ENCODE data around the gene DNM3. TPM values are rescaled to one million over a fixed set of nuclear protein-coding genes. Genes with fewer than 3 reads are reported as not detected.

DNM3 gene
- total and polyA plus RNA-seq, 10 of the 15 experiments (the other 5 are each of a cell fraction or from before 2014, with no cell fraction given): 0.03 to 1.5 (median 0.08) TPM; not detected in 3

DNA sequence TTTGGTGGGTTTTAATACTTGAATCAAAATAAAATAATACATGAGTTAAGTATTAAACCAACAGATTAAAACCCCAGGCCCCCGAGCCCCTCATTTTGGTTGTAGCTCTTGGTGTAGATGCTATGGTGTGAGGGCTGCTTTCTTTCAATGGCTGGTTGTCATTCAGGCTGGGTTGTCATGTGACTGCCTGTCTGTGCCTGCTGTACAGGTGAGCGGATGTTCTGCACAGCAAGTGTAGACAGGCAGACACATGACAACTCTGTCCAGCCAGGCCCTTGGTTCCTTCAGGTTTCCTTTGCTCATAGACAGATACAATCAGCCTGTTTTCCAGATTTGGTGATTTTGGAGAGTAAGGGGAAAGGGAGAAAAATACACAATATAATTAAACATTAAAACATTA is 297.3 kb downstream of the DNM3 start:
- H3K27me3 ChIP-seq (replicated peaks in 1 of 2; ENCODE audit: control insufficient read depth in 2 of 2, insufficient read depth in 2 of 2, low read length in 1 of 2): no peaks in the 10 kb centered on the region
- no peak overlapping the region for H3K27ac ChIP-seq (ENCODE audit: control insufficient read depth, insufficient read depth)
- FAIRE-seq (no peak), DNase-seq (ENCODE audit: low read depth, low spot score) (no peak), ATAC-seq (no peak)
- no peak overlapping the region for H3K4me2 ChIP-seq (ENCODE audit: control insufficient read depth, insufficient read depth)
- H3K79me2 ChIP-seq (ENCODE audit: control insufficient read depth, insufficient read depth, low read length): no peaks in the 10 kb centered on the region
- no TSS peak for BruUV-seq (replicated peaks)
- ChIA-PET CTCF (interaction anchor here (0.9 kb wide), 1 partner anchor 60 kb away, joined by 3 read pairs; no protein-coding TSS in a partner anchor), RAD21 (ENCODE audit: unreplicated experiment) (no interaction called here), SMC1A (ENCODE audit: uncharacterized antibody, unreplicated experiment) (interaction anchor here (1.4 to 6.1 kb wide), 4 partner anchors 12 to 260 kb away, joined by 3 to 39 read pairs (median 3); no protein-coding TSS in a partner anchor), POLR2A (no interaction called here)
- no peaks in the 10 kb centered on the region for H3K4me1 ChIP-seq (ENCODE audit: control insufficient read depth, insufficient read depth, low read length)
- no peak overlapping the region for H2AFZ ChIP-seq (ENCODE audit: control insufficient read depth, low read depth, low read length)
- H3K9ac ChIP-seq (ENCODE audit: control insufficient read depth, insufficient read depth, low read length): no peak overlapping the region
- no peaks in the 10 kb centered on the region for H3K36me3 ChIP-seq (ENCODE audit: control insufficient read depth in 2 of 2, insufficient read depth in 2 of 2, low read length in 1 of 2)
- in situ Hi-C loops (cut with MboI) (no loop called here), intact Hi-C loops (cut with micrococcal nuclease; ENCODE audit: unreplicated experiment) (no loop called here)
- H4K20me1 ChIP-seq (ENCODE audit: control insufficient read depth, insufficient read depth): no peaks in the 10 kb centered on the region
- no peaks in the 10 kb centered on the region for H3K9me3 ChIP-seq (replicated peaks; ENCODE audit: control insufficient read depth, insufficient read depth, low read length)
- H3K4me3 ChIP-seq: no peak overlapping the region
- TF ChIP-seq, protein P1, sequence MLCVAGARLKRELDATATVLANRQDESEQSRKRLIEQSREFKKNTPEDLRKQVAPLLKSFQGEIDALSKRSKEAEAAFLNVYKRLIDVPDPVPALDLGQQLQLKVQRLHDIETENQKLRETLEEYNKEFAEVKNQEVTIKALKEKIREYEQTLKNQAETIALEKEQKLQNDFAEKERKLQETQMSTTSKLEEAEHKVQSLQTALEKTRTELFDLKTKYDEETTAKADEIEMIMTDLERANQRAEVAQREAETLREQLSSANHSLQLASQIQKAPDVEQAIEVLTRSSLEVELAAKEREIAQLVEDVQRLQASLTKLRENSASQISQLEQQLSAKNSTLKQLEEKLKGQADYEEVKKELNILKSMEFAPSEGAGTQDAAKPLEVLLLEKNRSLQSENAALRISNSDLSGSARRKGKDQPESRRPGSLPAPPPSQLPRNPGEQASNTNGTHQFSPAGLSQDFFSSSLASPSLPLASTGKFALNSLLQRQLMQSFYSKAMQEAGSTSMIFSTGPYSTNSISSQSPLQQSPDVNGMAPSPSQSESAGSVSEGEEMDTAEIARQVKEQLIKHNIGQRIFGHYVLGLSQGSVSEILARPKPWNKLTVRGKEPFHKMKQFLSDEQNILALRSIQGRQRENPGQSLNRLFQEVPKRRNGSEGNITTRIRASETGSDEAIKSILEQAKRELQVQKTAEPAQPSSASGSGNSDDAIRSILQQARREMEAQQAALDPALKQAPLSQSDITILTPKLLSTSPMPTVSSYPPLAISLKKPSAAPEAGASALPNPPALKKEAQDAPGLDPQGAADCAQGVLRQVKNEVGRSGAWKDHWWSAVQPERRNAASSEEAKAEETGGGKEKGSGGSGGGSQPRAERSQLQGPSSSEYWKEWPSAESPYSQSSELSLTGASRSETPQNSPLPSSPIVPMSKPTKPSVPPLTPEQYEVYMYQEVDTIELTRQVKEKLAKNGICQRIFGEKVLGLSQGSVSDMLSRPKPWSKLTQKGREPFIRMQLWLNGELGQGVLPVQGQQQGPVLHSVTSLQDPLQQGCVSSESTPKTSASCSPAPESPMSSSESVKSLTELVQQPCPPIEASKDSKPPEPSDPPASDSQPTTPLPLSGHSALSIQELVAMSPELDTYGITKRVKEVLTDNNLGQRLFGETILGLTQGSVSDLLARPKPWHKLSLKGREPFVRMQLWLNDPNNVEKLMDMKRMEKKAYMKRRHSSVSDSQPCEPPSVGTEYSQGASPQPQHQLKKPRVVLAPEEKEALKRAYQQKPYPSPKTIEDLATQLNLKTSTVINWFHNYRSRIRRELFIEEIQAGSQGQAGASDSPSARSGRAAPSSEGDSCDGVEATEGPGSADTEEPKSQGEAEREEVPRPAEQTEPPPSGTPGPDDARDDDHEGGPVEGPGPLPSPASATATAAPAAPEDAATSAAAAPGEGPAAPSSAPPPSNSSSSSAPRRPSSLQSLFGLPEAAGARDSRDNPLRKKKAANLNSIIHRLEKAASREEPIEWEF (IDR thresholded peaks at IDR 0.05; ENCODE audit: insufficient replicate concordance, low read depth, low read length): no peak
- no peak for TF ChIP-seq PML (IDR thresholded peaks at IDR 0.05; ENCODE audit: low read length)
- no peak for TF ChIP-seq SREBF1 (IDR thresholded peaks at IDR 0.05; ENCODE audit: low read length)
- TF ChIP-seq, protein P2, sequence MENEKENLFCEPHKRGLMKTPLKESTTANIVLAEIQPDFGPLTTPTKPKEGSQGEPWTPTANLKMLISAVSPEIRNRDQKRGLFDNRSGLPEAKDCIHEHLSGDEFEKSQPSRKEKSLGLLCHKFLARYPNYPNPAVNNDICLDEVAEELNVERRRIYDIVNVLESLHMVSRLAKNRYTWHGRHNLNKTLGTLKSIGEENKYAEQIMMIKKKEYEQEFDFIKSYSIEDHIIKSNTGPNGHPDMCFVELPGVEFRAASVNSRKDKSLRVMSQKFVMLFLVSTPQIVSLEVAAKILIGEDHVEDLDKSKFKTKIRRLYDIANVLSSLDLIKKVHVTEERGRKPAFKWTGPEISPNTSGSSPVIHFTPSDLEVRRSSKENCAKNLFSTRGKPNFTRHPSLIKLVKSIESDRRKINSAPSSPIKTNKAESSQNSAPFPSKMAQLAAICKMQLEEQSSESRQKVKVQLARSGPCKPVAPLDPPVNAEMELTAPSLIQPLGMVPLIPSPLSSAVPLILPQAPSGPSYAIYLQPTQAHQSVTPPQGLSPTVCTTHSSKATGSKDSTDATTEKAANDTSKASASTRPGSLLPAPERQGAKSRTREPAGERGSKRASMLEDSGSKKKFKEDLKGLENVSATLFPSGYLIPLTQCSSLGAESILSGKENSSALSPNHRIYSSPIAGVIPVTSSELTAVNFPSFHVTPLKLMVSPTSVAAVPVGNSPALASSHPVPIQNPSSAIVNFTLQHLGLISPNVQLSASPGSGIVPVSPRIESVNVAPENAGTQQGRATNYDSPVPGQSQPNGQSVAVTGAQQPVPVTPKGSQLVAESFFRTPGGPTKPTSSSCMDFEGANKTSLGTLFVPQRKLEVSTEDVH (IDR thresholded peaks at IDR 0.05; ENCODE audit: low read depth, partially characterized antibody): no peak
- TF ChIP-seq PAX5 (IDR thresholded peaks at IDR 0.05; ENCODE audit: borderline replicate concordance, low read depth, low read length): no peak
- TF ChIP-seq KDM1A (IDR thresholded peaks at IDR 0.05; ENCODE audit: borderline replicate concordance): no peak
- TF ChIP-seq STAT3 (IDR thresholded peaks at IDR 0.05; ENCODE audit: low read depth, low read length): no peak
- TF ChIP-seq MXI1 (IDR thresholded peaks at IDR 0.05; ENCODE audit: low read depth, low read length): no peak
- TF ChIP-seq SPI1 (IDR thresholded peaks at IDR 0.05; ENCODE audit: borderline replicate concordance, insufficient read depth, low read depth, low read length): no peak
- no peak for TF ChIP-seq STAT1 (conservative IDR thresholded peaks at IDR 0.05)
- TF ChIP-seq, protein P3, sequence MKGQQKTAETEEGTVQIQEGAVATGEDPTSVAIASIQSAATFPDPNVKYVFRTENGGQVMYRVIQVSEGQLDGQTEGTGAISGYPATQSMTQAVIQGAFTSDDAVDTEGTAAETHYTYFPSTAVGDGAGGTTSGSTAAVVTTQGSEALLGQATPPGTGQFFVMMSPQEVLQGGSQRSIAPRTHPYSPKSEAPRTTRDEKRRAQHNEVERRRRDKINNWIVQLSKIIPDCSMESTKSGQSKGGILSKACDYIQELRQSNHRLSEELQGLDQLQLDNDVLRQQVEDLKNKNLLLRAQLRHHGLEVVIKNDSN (IDR thresholded peaks at IDR 0.05; ENCODE audit: borderline replicate concordance, extremely low read length, insufficient read depth, low read depth, low read length): no peak
- TF ChIP-seq ZZZ3 (IDR thresholded peaks at IDR 0.05; ENCODE audit: control insufficient read depth, insufficient read length, low read depth): no peak
- no peak for TF ChIP-seq IKZF1 (conservative IDR thresholded peaks at IDR 0.05)
- TF ChIP-seq POLR2A (IDR thresholded peaks at IDR 0.05; ENCODE audit: low read depth, low read length): no peak
- TF ChIP-seq CHD4 (IDR thresholded peaks at IDR 0.05): no peak
- 56% methylated on average over 2 of the region's 2 CpGs for whole genome bisulfite sequencing (ENCODE audit: insufficient coverage, insufficient replicate concordance, low lambda C conversion rate, missing lambda C conversion rate)

Measured in GM12878 (cell line).